CD4-positive, alpha-beta T cell treated with Interleukin-12 subunit alpha and Interleukin-12 subunit beta, for 1 hour (primary cell): Measurements from ENCODE around the gene TF.
"Not testable (repeated sequence)": the region's sequence is repeated elsewhere in the genome, so short reads cannot be mapped to it uniquely, and the experiment has no call there.

ENCODE experiments used
- DNase-seq: peaks from one replicate; pipeline ENCODE4 v3.0.0-alpha.2; 2020

TF gene

DNA sequence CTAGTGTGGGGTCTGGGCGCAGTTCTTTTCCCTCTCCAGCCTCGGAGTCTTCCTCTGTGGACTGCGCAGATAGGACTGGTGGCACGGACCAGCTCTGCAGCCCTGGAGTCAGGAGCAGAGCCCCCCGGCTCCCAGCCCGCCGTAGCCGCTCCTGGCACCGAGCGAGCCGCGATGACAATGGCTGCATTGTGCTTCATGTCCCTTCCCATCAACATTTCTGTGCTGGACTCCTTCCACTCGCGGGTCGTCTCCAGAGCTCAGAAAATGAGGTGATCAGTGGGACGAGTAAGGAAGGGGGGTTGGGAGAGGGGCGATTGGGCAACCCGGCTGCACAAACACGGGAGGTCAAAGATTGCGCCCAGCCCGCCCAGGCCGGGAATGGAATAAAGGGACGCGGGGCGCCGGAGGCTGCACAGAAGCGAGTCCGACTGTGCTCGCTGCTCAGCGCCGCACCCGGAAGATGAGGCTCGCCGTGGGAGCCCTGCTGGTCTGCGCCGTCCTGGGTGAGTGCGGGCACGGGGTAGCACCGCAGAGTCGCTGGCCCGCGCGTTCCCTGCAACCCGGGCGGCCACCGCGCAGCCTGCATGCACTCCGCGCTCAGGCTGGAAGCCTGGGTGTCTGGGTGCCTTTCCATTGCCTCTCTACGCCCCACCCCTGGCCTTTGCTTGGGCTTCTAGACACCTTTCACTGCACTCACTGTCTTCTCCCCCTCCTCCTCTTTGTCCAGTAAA is at the start of gene TF:
TF (plus strand) TSS at position 413 of the 731 bp plus-strand sequence; CDS start at position 461, 48 bp downstream.
- DNase-seq, result no peak

DNA sequence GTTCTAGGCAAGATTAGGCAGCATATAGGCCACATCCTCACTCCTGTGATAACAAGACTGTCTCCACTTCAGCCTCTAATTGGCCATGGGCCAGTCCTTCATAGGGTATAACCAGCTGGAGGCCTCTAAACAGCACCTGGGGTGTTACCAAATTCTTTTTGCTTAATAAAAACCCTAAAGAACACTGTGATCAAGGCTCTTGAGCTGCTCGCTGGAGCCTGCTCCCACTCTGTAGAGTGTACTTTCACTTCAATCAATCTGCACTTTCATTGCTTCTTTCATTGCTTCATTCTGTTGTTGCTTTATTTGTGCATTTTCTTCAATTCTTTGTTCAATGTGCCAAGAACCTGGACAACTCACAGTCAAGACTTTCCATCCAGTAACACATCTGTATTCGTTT is 48.2 kb upstream of the TF start:
- no peak for DNase-seq

DNA sequence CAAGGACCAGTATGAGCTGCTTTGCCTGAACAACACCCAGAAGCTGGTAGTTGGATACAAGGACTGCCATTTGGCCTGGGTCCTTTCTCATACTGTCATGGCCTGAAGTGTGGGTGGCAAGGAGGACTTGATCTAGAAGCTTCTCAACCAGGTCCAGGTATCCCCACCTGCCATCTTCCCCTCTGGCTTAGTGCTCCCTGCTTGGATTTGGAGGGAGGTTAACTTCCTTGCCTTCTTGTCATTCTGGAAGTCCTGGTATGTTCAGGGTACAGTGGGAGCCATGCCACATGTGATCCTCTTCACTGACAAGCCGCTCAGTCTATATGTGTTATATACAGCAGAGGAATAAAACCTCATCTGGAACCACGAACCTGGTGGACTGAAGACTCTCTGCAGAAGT is 46.7 kb upstream of the TF start:
- no peak for DNase-seq

DNA sequence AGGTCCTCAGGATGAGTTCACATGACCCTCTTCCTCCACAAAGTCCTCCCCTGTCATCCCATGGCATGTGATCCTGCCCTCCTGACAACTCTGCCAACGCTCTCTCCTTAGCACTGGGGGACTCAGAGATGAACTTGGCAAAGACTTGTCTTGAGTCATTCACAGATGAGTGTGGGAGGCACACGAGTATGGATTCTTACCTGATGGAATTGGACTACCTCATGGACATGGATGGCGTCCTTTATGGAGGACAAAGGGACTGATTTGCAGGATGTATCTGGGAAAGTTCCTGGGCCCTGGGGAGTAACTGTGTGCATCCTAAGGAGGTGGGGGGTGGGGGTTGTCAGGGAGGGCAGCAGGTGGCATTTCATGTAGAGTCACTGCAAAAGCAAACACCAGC is 46.3 kb upstream of the TF start:
- DNase-seq, result no peak

DNA sequence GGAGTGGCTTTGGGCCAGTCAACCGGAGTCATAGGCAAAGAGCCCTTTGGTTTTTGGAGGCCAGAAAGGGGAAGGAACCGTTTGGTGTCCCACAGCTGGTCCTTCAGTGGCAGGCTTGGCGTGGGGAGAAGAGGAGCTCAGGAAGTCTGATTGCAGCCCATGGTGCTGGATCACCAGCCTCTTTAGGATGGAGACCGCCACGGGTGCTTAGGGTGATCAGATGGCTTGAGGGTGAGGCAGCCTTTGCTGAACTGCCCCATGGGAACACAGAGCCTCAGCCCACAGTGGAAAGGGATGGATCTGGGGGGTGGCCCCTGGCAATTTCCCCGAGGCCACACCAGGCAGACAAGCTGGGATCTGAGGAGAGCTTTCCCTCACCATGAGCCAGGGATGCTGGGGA is 45.8 kb upstream of the TF start:
- no peak for DNase-seq

DNA sequence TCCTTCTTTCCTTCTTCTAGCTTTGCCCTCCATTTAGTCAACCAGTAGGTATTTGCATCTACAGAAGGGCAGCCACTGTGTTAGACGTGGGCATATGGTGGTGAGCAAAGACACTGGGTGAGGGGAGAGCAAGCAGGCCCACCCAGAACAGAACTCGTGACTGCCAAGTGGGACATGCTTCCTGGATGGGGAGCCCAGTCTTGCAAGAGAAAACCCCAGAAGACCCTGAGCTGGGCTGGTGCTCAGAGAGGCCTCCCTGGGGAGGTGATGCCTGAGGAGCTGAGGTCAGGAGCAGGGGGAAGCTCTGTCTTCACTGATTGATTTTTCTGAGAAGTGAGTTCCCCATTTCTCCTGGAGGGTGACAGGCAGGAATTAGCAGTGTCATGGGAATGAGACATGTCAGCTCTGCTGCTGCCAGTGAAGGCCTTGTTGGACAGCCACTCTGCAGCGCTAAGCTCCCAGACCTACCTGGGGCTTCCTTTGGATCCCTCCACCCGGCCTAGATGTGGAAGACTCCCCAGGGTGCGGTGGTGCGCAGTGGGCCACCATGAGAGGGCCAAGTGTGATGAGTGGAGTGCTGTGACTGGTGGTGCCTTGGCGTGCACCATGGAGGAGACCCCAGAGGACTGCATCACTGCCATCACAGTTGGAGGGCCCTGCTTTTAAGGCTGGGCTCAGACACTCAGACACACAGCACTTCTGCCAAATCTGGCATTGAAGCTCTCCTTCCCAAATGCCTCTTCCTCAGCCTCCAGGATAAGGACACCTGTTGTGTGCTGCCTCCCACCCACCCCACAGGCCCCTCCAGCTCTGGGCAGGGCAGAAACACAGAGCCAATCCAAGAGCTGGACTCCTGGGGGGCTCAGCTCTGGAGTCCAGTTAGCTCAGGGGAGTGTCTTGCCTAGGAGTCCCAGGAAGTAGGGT is 44.5 kb upstream of the TF start:
- no peak for DNase-seq

DNA sequence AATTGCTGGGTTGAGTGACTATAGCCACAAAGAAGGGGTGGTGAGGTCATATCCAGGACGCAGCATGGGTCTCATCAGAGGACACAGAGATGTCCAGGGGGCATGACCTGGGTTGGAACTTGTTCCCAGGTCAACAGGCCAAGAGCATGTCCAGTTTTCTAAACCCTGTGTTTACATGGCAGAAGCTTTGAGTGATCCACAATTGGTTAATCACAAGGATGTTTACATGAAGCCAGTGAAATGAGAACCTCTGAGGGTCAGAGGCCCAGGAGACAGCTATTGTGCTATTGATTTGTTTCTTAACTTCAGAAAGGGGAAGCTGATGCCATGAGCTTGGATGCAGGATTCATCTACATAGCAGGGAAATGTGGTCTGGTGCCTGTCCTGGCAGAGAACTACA is 42.3 kb upstream of the TF start:
- DNase-seq, result no peak

DNA sequence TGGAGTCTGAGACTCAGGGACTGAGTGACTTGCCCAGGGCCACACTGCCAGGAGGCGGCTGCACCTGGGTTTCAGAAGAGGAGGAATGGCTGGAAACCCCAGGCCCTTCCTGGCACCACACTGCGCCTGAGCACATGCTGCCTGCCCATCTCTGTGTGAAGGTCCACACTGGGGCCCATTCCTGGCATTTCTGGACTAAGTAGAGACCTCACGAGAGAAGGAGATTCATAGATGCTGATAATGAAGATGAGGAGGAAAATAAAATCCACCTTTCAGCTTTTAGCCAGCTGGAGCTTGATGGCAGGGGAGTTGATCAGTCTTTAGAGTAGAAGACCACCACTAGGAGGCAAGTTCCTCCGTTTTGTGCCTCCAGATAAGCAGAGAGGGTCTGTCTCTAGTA is 40.2 kb upstream of the TF start:
- DNase-seq, result no peak

DNA sequence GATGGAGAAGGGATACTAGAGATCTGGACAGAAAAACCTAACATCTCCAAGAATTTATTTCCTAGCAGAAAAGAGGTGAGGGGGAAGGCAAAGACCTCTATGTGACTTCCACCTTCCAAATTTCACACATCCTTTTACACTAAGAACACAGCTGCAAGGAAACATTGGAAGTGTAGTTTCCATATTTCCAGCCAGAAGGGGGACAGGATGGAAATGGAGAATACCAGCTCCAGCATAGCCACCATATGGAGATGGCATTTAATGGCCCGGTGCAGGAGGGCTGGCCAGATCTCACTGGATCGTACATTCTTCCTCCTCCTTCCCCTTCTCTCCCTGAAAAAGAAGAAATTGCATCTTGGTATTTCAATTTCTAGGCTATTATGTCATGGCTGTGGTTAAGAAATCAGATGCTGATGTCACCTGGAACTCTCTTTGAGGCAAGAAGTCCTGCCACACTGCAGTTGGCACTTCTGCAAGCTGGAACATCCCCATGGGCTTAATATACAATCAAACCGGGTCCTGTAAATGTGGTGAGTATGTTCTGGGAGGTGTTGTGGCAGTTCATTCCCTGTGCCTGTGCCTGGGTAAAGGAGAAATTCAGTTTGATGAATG is 36.9 kb upstream of the TF start:
- no peak for DNase-seq

DNA sequence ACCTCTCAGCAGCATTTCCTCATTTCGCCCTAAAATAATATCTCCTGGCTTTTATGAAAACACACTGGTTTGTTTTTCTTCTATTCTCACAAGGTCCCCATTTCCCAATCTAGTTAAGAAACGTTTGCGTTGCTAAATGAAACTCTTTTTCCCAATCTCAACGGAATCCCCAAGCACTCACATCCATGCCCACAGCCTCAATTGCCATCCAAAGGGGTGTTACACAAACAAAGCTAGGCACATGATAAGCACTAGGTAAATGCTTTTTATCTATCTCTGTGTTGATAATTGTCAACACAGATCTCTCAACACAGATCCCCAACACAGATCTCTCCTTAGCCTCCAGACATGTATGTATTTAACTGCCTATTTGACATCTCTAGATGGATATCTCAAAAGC is 35.2 kb upstream of the TF start:
- DNase-seq, result no peak

DNA sequence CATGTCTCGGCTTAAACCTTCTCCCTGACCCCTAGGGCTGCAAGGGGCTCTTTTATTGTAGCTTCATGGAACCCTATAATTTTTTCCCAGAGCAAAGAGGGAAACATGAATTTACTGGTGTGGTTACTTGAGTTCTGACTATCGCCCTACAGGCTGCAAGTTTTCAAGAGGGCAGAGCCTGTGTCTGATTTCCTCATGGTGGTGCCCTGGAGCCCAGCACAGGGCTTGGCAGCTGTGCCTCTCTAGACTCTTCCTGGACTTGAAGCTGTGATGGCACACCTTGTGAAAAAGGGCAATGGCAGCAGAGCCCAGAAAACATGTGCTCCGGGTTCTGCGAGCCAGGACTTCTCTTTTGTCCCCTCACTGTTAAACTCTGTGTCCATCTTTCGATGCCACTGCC is 34.2 kb upstream of the TF start:
- no peak for DNase-seq

DNA sequence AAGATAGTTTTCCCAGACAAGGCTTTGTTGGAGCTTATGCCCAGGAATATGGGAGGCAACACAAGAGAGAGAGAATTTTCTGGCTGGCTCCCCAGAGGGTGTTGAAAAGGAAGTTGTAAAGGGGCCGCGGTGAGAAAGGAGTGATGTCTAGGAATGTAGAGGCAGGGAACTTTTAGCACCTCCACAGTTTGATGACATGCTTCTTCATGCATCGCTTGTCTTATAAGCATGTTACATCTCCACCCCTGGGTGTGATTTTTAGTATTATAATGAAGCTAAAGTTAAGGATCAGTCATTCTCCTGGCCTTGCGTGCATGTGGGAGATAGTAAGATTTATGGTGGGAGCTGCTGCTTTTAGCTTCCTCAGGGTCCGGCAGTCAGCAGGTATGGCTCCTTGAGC is 32.8 kb upstream of the TF start:
- no peak for DNase-seq

DNA sequence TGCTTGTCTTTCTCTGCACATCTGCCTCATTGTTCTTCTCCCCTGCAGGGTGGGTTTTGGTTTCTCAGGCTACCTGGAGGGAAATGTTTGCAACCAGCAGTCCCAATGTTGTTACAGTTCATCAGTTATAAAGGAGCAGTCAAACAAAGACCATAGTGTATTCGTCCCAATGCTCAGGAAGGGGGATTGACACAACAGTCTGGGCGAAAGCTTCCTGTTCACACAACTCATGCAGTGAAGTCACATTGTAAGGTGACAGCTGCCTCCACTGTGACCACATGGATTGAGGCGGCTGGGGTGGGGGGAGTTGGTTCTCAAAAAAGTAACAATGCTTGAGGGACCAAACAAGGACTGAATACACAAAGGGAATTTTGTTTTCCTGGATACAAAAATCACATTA is 28.8 kb upstream of the TF start:
- no peak for DNase-seq

DNA sequence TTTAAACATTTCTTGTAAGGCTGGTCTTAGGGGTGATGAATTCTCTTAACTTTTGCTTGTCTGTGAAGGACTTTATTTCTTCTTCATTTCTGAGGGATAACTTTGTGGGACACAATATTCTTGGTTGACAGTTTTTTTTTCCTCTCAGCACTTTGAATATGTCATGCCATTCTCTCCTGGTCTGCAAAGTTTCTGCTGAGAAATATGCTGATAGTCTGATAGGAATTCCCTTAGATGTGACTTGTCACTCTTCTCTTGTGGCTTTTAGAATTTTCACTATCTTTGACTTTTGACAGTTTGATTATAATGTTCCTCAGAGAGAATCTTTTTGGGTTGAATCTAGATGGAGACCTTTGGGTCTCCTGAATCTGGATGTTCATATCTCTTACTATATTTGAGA is 23.3 kb upstream of the TF start:
- no peak for DNase-seq

DNA sequence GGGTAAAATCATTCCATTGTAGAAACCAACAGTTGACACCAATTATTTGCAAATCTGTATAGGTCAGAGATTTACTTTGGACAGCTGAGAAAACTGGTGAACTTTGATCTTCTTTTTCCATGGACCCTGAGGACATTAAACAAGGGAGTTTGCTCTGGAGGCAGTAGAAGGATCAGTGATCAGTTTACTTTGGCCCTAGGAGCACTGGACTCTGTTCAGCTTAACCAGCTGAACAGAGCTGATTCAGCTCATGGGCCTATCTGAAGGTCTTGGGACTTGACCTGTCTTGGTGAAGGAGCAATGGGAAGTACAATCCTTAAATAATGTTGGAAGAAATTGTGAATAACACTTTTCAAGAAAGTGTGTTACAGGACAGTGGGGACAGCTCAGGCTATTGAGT is 15.2 kb upstream of the TF start:
- DNase-seq, result no peak

DNA sequence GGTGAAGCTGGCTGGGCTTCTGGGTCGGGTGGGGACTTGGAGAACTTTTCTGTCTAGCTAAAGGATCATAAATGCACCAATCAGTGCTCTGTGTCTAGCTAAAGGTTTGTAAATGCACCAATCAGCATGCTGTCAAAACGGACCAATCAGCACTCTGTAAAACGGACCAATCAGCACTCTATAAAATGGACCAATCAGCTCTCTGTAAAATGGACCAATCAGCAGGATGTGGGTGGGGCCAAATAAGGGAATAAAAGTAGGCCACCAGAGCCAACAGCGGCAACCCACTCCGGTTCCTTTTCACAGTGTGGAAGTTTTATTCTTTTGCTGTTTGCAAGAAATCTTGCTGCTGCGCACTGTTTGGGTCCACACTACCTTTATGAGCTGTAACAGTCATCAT is 14.0 kb upstream of the TF start:
- DNase-seq, result not testable (repeated sequence)

DNA sequence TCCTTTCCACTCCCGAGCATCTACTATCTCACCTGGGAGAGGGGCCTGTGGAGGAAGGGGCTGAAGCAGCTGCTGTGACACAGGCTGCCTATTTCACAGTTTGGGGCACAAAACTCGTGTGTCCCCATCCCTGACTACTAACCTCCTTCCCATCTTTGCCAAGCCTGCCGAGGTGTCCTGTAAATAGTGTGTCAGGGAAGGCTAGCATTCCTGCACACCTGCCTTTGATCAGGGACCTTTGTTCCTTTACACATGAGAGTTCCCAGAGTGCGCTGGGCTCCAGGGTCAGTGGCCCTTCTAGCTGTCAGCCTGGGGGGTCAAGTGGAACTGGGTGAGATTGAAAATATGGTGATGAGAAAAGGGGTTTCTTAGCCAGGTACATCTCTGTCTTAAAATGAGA is 13.0 kb upstream of the TF start:
- no peak for DNase-seq

DNA sequence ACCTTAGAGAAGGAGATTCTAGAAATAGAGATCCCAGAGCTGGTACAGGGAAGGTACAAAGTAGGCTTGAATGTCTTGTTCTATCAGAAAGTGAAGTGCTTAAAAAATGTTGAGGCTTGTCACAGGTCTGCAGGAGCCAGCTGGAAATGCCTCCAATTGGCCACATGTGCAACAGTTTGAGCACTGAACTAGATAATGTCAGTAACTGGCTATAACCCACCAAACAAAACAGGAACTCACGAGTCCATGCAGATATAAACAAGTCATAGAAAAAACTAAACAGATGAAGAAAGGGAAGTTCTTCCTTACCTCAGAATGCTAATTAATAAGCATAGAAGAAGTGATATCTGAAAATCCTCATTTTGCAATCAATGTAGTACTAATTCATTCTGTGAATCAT is 11.9 kb upstream of the TF start:
- no peak for DNase-seq

DNA sequence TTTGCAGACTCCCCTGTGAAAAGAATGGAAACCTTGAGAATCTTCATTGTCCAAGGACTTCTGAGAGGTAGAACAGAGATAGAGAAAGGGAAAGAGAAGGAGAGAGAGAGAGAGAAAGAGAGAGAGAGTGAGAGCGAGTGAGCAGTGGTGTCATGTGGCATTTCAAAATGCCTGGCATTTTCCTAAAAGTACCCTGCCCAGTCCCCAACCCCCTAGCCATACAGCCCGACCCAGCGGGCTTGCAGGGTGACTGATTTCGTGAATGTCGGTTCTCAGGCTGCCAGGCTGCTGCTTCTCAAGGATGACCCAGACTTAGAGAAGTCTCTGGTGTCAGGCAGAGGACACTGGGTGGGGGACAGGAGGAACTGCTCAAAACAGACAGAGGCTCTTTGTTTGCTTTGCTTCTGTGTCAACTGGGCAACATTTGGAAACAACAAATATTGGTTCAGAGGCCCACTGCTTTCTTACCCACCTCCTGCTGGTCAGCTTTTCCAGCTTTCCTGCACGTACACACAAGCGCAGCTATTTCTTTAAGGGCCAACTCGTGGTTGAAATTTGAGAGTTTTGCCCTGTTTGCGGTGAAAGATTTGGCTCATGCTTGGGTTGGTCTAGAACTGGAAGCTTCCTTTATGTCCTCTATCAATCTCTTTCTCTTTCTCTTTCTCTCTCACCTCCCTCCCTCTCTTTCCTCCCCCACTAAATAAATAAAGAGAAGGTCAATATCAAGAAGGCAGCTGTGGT is 3.7 kb upstream of the TF start:
- no peak for DNase-seq

DNA sequence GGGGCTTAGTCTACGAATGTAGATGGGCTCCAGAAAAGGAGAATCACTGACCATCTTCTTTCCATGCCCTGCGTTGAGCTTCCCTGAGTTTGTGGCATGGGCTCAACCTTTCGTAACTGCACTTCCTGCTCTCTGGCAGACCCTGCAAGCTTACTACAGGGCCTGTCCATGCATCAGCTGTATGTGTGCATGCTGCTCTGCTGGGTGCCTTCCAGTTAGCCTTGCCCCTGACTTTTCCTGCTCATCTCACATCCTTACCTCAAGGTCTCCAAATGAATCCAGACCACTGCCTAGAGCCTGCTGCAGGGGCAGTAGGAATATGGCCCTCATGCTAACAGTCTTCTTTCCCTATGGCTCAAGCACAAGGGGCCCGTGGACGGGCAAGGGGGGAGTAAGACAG is 2.0 kb upstream of the TF start:
- no peak for DNase-seq

DNA sequence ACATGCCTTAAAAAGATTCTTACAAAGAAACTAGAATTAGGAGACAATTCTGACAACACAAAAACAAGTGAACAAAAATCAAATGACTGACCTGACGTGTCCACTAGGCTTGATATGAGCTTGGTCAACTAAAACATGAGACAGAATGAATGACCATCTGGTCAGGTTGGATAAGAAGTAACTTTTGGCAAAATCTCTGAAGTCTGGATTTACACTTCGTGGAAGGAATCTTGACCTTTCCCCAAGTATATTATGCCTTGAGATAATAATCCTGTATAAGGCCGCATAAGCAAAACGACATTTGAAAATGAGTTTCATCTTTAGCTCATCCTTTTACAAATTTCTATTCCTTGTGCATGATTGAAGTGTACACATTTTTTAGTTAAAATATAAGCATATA is 1.1 kb upstream of the TF start:
- DNase-seq, result no peak

DNA sequence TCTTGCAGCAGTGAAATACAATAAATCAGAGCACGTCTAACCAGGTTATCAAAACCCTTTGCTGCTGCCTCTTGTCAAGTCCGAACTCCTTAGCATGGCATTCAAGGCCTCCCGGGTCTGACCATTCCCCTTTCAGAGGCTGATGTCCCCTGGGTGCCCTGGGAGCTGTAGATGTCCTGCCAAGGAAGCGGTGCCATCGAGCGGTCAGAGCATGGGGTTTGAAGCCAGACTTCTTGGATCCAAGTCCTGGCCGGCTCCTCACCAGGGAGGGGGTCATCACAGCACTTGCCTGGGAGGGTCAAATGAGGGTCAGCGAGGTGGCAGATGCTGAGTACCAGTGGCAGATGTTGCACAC is 496 bp downstream of the TF start:
- DNase-seq, result no peak

DNA sequence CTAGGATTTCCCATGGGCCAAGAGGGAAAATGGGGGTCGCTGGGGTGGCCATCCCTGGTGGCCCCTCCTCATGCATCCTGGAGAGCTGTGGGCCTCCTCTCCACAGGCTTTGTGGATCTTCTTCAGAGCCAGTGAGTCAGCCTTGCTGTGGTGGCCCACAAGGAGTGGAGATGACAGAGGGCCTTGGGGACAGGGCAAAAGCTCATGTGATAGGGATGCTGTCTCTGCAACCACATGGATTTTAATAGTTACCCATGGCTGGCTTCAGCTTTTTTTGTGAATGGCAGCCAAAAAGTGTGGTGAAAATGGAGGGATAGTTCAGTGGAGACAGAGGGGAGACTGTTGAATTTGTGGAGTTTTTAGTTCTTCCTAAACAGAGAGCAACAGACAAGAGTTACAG is 1.2 kb downstream of the TF start:
- DNase-seq, result no peak
